Lung (tissue), 12 donors: ENCODE data around the gene SCN11A. TPM values are rescaled to one million over a fixed set of nuclear protein-coding genes. Genes with fewer than 3 reads are reported as not detected.

Experiments used
- ATAC-seq: fragments of 200-7000 bp; cut with Tn5 transposase; one replicate; pipeline ENCODE4 v1.9.1; 2020; ENCODE audit warnings: moderate number of reproducible peaks; ENCODE audit not compliant: insufficient read depth, low FRiP score
- DNase-seq, 3 donors: peaks; one replicate each; pipeline ENCODE4 v3.0.0-alpha.2; 2013 to 2017
- H3K27ac ChIP-seq, 2 donors: one replicate each; pipeline ENCODE4 v1.5.1; 2013; ENCODE audit warnings: mild to moderate bottlenecking in 2 of 2, moderate library complexity in 2 of 2, control low read depth in 1 of 2, inconsistent platforms in 1 of 2, low read depth in 1 of 2, low read length in 1 of 2
- H3K27me3 ChIP-seq, 3 donors: one replicate each; pipeline ENCODE4 v1.5.1; 2013; ENCODE audit warnings: low read length in 2 of 3; ENCODE audit not compliant: control insufficient read depth in 3 of 3, insufficient read depth in 3 of 3
- H3K36me3 ChIP-seq, 4 donors: one replicate each; pipeline ENCODE4 v1.5.1; 2013; ENCODE audit warnings: low read length in 4 of 4, mild to moderate bottlenecking in 1 of 4, moderate library complexity in 1 of 4; ENCODE audit not compliant: control insufficient read depth in 4 of 4, insufficient read depth in 4 of 4
- H3K4me1 ChIP-seq, 5 donors: one replicate each; pipeline ENCODE4 v1.5.1; 2013; ENCODE audit warnings: low read length in 5 of 5, mild to moderate bottlenecking in 2 of 5, moderate library complexity in 1 of 5; ENCODE audit not compliant: control insufficient read depth in 5 of 5, insufficient read depth in 5 of 5
- H3K4me3 ChIP-seq: one replicate; pipeline ENCODE4 v1.5.1; 2013; ENCODE audit warnings: mild to moderate bottlenecking, control low read depth, moderate library complexity
- H3K9ac ChIP-seq, 2 donors: one replicate each; pipeline ENCODE4 v1.5.1; 2013; ENCODE audit warnings: low read length in 2 of 2, control low read depth in 1 of 2; ENCODE audit not compliant: insufficient read depth in 1 of 2
- H3K9me3 ChIP-seq, 4 donors: one replicate each; pipeline ENCODE4 v1.5.1; 2013; ENCODE audit warnings: low read length in 3 of 4, mild to moderate bottlenecking in 1 of 4, moderate library complexity in 1 of 4; ENCODE audit not compliant: control insufficient read depth in 4 of 4, insufficient read depth in 3 of 4
- WGBS, 2 donors: extraction: QIAGEN DNeasy Blood & Tissue Kit; methylation state at CpG; one replicate each; pipeline ENCODE4 v1.1.7; 2013; 5-methylcytosine and 5-hydroxymethylcytosine counted together
- polyA plus RNA-seq, 2 donors: library from polyadenylated mRNA; stranded (reverse); fragments of 200-250 nt; gene quantifications; one replicate each; pipeline ENCODE4 v1.2.1, GENCODE V29; 2013
- total RNA-seq, 2 donors: library from RNA; depleted of rRNA in 1 of 2; stranded (reverse); fragments of >200 nt in 1 of 2; gene quantifications; one replicate each; pipeline ENCODE4 v1.2.1, GENCODE V29; 2014 to 2021
- TF ChIP-seq, protein P1 (sequence below): IDR thresholded peaks from 2 replicates; pipeline ENCODE4 v1.5.1; 2012; ENCODE audit warnings: mild to moderate bottlenecking; ENCODE audit errors: control extremely low read depth, extremely low read depth
- donor health status: control.
- donor health status: control.
- donor health status: Bipolar disorder and iron deficiency.
- donor health status: healthy.
- donor health status: DM: yes; HTN: yes; CAD: no.

SCN11A gene
- total and polyA plus RNA-seq, 4 donors, result 0.04 to 0.60 (median 0.09) TPM

GRCh38 chr3:39021465-39022285, 30.1 kb downstream of the SCN11A start:
- WGBS, 2 donors, result 90 to 91% methylated on average over 4 of the region's 4 CpGs
- Histone ChIP-seq H3K4me3 (no peak overlapping the region), H3K9me3 (no peaks in the 10 kb centered on the region), H3K36me3 (no peaks in the 10 kb centered on the region), H3K9ac (no peak overlapping the region), H3K4me1 (no peaks in the 10 kb centered on the region), H3K27me3 (peaks cover 0 to 3% (median 0%) of the 10 kb centered on the region in 3 donors), H3K27ac (no peak overlapping the region)
- no peak for ATAC-seq
- no peak for DNase-seq
- TF ChIP-seq, protein P1, sequence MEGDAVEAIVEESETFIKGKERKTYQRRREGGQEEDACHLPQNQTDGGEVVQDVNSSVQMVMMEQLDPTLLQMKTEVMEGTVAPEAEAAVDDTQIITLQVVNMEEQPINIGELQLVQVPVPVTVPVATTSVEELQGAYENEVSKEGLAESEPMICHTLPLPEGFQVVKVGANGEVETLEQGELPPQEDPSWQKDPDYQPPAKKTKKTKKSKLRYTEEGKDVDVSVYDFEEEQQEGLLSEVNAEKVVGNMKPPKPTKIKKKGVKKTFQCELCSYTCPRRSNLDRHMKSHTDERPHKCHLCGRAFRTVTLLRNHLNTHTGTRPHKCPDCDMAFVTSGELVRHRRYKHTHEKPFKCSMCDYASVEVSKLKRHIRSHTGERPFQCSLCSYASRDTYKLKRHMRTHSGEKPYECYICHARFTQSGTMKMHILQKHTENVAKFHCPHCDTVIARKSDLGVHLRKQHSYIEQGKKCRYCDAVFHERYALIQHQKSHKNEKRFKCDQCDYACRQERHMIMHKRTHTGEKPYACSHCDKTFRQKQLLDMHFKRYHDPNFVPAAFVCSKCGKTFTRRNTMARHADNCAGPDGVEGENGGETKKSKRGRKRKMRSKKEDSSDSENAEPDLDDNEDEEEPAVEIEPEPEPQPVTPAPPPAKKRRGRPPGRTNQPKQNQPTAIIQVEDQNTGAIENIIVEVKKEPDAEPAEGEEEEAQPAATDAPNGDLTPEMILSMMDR, result no peak

GRCh38 chr3:39021029-39021428, 30.7 kb downstream of the SCN11A start:
- Histone ChIP-seq H3K9me3 (no peaks in the 10 kb centered on the region), H3K27me3 (peaks cover 0 to 3% (median 0%) of the 10 kb centered on the region in 3 donors), H3K36me3 (no peaks in the 10 kb centered on the region), H3K27ac (no peak overlapping the region), H3K4me3 (no peak overlapping the region), H3K9ac (no peak overlapping the region), H3K4me1 (no peaks in the 10 kb centered on the region)
- TF ChIP-seq, protein P1, result no peak
- DNase-seq (no peak), ATAC-seq (no peak)
- 76 to 92% methylated on average over 1 of the region's 1 CpG for WGBS, 2 donors

- Histone ChIP-seq H3K36me3 (no peaks in the 10 kb centered on the region), H3K27ac (no peak overlapping the region), H3K9me3 (no peaks in the 10 kb centered on the region), H3K4me1 (no peaks in the 10 kb centered on the region), H3K9ac (no peak overlapping the region), H3K4me3 (no peak overlapping the region), H3K27me3 (peaks cover 0 to 3% (median 0%) of the 10 kb centered on the region in 3 donors)
- no peak for ATAC-seq
- DNase-seq, result no peak
- TF ChIP-seq, protein P1, result no peak
- 88 to 89% methylated on average over 2 of the region's 2 CpGs for WGBS, 2 donors
Measured at GRCh38 chr3:39019299-39019698, 32.4 kb downstream of the SCN11A start.

DNA sequence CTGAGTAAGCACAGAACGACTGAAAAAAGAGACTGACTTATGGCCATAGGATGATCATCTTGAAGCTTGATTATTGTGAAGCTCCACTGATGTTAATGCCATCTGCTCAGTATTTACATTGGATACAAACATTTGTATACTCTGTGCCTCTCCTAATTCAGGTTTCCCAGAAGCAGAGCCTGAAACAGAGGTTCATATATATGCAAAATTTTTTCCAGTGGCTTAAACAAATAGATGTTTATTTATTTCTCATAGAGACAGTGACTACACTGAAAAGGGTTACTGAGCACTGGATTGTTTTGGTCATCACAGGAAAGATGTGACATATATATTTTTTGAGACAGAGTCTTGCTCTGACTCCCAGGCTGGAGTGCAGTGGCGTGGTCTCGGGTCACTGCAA, 36.3 kb downstream of the SCN11A start:
- H3K4me1 ChIP-seq, result no peaks in the 10 kb centered on the region
- H3K27ac ChIP-seq, result no peak overlapping the region
- H3K36me3 ChIP-seq, result no peaks in the 10 kb centered on the region
- ATAC-seq, result no peak
- H3K9me3 ChIP-seq, result no peaks in the 10 kb centered on the region
- no peak overlapping the region for H3K4me3 ChIP-seq
- DNase-seq, result no peak
- TF ChIP-seq, protein P1, result no peak
- no peak overlapping the region for H3K9ac ChIP-seq
- H3K27me3 ChIP-seq, result peaks cover 0 to 3% (median 0%) of the 10 kb centered on the region in 3 donors
- WGBS, 2 donors, result 88 to 91% methylated on average over 3 of the region's 3 CpGs
